Stimulated activated CD4-positive, alpha-beta T cell treated with anti-CD3 and anti-CD28 coated beads, Interleukin-2, amount 100 ng/mL, for 24 hours (primary cell): ENCODE measurements around the gene UST.

Source experiments
- DNase-seq, 2 donors: peaks; one replicate each; pipeline ENCODE4 v3.0.0-alpha.2; 2020

The UST gene

GRCh38 chr6:148808786-148809304 is 62.0 kb downstream of the UST start:
- DNase-seq, result no peak

GRCh38 chr6:148811459-148811858 is 64.6 kb downstream of the UST start:
- DNase-seq, result no peak

- no peak for DNase-seq
Observed at GRCh38 chr6:148814082-148814790, 67.4 kb downstream of the UST start.

- no peak for DNase-seq
Observed at GRCh38 chr6:148814869-148815268, 68.0 kb downstream of the UST start.

DNA sequence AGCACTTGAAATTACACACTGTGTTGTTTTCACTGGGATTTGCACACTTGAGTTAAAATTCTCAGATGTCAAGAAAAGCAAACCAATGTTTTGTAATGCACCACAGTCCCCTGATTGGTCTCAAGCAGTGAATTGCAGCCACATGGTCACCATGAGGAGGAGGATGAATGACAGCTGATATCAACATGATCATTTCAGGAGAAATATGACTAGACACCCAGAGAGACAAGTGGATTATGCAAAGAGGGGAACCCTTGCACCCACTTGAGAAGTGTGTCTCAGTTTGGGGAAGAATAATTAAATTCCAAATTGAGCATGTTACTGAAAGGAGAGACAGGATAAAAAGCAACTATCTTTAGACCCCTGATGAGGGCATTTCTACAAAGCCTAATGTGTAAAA is 69.3 kb downstream of the UST start:
- DNase-seq, result no peak

DNA sequence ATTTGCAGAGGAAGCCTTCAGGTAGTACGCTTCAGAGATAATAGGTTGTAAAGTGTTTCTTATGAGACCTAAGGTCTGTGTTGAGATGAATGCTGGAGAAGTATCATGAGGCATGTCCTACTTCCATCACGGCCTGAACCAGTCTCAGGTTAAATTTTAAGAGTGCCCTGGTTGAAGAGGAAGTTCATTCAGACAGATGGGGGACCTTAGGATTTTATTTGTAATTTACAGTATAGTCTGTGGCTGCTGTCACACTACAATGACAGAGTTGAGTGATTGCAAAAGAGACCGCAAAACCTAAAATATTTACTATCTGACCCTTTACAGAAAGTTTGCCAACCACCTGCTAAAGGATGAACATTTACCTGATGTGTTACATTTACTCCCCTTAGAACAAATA is 70.9 kb downstream of the UST start:
- no peak for DNase-seq

- no peak for DNase-seq
Observed at GRCh38 chr6:148818939-148819575, 72.2 kb downstream of the UST start.

DNA sequence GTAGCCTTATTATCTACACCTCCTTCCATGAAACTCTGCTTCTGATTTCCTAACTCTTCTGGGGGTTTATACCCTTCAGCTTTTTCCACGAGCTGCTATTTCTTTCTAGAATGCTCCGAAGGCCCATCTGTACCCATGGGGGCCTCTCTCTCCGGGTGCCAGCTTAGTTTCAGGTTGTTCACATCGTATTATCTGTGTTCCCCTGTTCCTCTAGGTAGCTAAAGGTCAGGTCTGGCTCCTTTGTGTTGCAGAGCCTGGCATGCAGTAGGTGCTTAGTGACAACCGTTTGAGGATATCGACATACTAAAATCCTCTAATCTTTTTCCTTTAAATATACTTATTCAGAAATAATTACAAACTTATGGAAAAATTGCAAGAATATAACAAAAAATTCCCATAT is 73.0 kb downstream of the UST start:
- no peak for DNase-seq

GRCh38 chr6:148822819-148823218 is 76.0 kb downstream of the UST start:
- no peak for DNase-seq

DNA sequence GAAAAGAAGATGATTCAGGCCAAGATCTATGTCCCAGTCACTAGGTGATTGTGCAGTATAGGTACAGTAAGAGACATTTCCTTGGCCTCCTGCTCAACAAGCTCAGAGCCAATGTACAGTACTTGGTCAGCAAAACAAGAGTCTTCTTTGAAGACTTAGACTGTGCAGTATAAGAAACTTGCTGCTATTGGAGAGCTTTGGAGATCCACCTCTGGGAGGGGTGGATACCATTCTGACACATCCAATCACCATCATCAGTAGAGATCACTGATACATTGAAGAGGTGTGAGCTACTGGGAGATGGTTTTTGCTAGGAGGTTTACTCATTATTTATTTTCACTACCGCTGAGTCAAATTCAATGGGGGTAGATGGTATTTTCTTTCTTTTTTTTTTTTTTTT is 77.5 kb downstream of the UST start:
- DNase-seq, result no peak

DNA sequence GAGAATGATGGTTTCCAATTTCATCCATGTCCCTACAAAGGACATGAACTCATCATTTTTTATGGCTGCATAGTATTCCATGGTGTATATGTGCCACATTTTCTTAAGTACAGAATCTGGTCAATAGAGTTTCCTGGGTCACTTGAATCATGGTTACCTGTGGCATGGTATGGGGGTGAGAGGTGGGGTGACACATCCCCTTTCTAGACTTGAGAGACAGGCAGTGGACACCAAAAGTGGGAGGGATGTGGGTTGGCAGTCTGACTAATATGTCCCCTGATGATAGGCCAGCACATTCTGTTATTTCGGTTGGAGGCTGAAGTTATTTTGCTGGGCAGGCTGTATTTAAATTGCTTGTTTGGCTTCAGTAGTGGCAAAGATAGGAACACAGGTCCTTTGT is 78.1 kb downstream of the UST start:
- DNase-seq, result no peak

GRCh38 chr6:148825492-148825891 is 78.7 kb downstream of the UST start:
- no peak for DNase-seq

- no peak for DNase-seq
Observed at GRCh38 chr6:148827416-148828045, 80.7 kb downstream of the UST start.

DNA sequence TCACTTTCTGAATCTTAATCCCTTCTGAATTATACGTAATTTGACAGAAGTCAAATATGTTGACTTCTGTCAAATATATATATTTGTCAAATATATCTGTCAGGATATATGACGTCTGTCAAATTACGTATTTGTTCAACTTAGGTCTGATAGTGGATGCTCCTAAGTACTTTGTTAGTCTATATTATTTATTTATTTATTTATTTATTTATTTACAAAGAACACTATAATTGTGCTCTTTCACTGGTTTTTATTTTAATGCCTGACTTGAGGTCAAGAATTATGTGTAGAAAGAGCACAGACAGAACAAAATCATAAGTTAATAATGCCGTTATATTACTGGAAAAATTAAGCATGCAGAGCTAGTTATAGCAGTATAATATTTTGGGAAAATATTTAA is 81.2 kb downstream of the UST start:
- DNase-seq, result no peak

GRCh38 chr6:148829415-148830101 is 82.7 kb downstream of the UST start:
- no peak for DNase-seq

- no peak for DNase-seq
Observed at GRCh38 chr6:148830614-148831013, 83.8 kb downstream of the UST start.

DNA sequence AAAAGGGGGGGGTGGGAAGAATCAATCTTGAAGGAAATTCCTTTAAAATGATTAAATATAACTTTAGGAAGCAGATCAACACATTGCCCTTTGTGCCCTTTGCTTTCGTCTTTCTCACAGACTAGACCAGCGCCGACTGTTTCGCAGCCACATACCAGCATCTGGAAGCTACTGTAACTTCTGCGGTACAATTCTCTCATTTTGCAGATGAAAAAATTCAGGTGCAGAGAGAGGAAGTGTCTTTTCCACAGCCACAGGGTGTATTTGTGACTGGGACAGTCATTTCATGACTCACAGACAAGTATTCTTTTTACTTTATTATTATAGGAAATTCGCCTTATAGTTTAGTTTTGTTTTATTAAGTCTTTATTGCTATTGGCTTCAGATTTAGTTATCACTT is 84.2 kb downstream of the UST start:
- DNase-seq, result peak; percentile 34 to 38

DNA sequence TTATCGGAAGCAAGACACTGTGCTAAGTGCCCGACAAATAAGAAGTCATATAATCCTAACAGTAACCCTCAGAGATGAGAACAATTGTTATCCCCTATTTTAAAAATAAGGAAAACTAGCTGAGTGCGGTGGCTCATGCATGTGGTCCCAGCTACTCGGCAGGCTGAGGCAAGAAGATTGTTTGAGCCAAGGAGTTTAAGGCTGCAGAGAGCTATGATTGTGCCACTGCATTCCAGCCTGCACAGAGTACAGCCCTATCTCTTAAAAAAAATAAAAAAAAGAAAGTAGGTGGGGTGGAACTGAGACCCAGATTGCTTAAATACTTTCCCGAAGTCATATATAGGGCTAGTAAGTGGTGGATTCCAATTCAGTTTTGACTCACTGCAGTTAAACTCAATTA is 84.7 kb downstream of the UST start:
- DNase-seq, result no peak

DNA sequence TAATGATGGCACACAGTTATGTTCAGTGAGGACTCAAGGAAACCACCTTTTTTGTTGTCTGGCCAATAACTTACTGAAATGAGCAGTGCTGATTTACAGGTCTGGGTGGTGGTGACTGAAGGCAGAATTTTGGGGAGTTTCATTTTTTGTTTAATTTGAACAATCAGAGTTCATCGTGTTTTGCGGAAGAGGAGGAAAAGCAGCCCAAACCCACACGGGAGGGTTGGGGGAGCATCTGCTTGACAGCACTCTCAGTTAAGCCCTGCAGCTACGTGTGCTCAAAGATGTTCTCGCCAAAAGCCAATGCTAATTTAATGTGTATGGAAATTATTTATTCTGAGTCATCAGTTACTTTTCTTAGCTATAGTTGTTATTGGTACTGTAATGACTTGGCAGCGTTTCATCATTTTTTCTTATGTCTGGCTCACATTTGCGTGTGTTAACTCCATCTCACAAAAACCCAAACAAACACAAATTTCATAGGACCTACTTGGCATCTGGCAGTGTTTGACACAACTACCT is 89.2 kb downstream of the UST start:
- DNase-seq, result peak; percentile 43 to 49

GRCh38 chr6:148836751-148837150 is 89.9 kb downstream of the UST start:
- DNase-seq, result no peak

DNA sequence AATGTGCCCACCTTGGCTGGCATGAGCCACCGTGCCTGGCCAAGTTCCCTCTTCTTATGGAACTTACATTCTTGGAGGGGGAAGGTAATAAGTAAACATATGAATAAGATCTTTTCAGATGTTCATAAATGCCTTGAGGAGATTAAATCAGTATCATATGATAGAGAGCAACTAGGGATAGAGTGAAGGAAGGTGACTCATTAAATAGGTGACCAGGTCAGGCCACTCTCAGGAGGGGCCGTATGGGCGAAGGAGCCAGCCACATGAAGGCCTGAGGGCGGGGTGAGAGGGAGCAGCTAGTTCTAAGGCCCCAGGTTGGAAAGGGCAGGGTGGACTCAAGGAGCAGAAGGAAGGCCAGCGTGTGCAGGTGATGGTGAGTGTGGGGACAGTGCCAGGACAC is 91.1 kb downstream of the UST start:
- DNase-seq, result no peak

DNA sequence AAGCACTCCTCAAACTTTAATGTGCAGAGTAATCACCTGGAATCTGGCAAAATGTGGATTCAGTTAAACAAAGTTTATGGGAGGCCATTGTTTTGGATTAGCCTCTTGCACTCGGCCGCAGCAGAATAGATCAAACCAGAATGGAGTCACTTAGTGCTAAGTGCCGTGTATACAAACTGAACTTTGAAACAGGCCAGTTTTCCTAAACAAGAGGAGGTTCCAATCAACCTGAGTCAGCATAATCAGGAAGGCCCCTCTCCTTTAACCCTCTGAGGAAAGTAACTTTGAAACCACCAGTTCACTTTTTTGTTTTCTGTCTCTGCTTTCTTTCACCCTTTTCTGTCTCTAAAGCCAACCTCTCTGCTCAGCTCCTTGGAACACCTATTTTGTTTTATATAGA is 92.2 kb downstream of the UST start:
- DNase-seq, result no peak

DNA sequence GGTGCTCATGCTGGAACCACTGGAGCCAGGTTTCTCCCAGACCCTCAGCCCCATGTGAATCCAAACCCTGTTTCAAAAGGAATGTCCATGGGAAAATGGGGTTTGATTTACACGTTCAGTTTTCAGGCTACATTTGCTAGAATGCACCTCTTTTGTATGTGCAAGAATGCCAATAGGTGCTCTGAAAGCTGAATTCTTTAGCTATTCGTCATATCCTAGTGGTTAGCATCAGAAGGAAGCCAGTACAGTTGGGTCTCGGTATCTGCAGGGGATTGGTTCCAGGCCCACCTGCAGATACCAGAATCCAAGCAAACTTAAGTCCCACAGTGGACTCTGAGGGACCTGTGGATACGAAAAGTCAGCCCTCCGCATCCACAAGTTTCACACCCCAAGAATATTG is 93.4 kb downstream of the UST start:
- no peak for DNase-seq
